HCT116 (cell line): ENCODE data around the gene ZMYND19. TPM values are rescaled to one million over a fixed set of nuclear protein-coding genes. Genes with fewer than 3 reads are reported as not detected.

Experiments used
- ATAC-seq: fragments of 200-7000 bp; cut with Tn5 transposase; 2 replicates; pipeline ENCODE4 v1.9.1; 2020; ENCODE audit warnings: mild to moderate bottlenecking, moderate library complexity
- BruUV-seq: library from RNA; stranded (reverse); fragments of 400-500 nt; replicated peaks from 2 replicates; lab custom pipeline; 2021; lab: Mats Ljungman, UMichigan
- CTCF ChIA-PET: fragments of 300-600 bp; sonication (Branson Sonifier 250); formaldehyde crosslinking; loops from one replicate; lab custom pipeline; 2021; ENCODE audit warnings: antibody characterized with exemption; lab: Charles Lee
- POLR2A ChIA-PET: fragments of 300-600, 350-600 bp; sonication (Branson Sonifier 250); formaldehyde crosslinking; loops from one replicate; lab custom pipeline; 2021; ENCODE audit warnings: antibody characterized with exemption; lab: Charles Lee
- RAD21 ChIA-PET, 2 experiments: fragments of 300-600 bp; sonication (Branson Sonifier 250); formaldehyde crosslinking; loops; one replicate each; lab custom pipeline; 2023; ENCODE audit warnings: low total read pairs in 2 of 2; ENCODE audit not compliant: uncharacterized antibody in 2 of 2, unreplicated experiment in 2 of 2, low non-redundant PET in 1 of 2; lab: Charles Lee
- DNase-seq: peaks from one replicate; pipeline ENCODE4 v3.0.0-alpha.2; 2010; ENCODE audit warnings: low read depth, low spot score
- H2AFZ ChIP-seq: fragments of 200-600 bp; shearing (Covaris generic), sonication (generic); 2 replicates; pipeline ENCODE4 v1.6.1; 2017; ENCODE audit warnings: low read depth, mixed run types, mixed read lengths, antibody characterized with exemption, low read length; ENCODE audit not compliant: poor library complexity, severe bottlenecking
- H3K27ac ChIP-seq: 2 replicates; pipeline ENCODE4 v1.5.1; 2012; ENCODE audit warnings: low read depth, low read length
- H3K27me3 ChIP-seq: fragments of 200-600 bp; sonication (generic); 2 replicates; pipeline ENCODE4 v1.6.1; 2016; ENCODE audit warnings: mixed run types, low read length, mixed read lengths; ENCODE audit not compliant: insufficient read depth
- H3K36me3 ChIP-seq, 2 experiments: fragments of 200-500 bp in 1 of 2; fragments of 200-600 bp in 1 of 2; sonication (Bioruptor generic) in 1 of 2; sonication (generic) in 1 of 2; 2 replicates each; pipeline versions ENCODE4 v1.5.1 to v1.6.1; 2014 to 2016; ENCODE audit warnings: low read length in 2 of 2, inconsistent platforms in 1 of 2, mixed read lengths in 1 of 2, mixed run types in 1 of 2; ENCODE audit not compliant: insufficient read depth in 2 of 2, control insufficient read depth in 1 of 2
- H3K4me1 ChIP-seq, 2 experiments: fragments of 200-600 bp in 1 of 2; sonication (generic) in 1 of 2; 2 replicates each; pipeline versions ENCODE4 v1.5.1 to v1.6.1; 2012 to 2017; ENCODE audit warnings: low read length in 2 of 2, inconsistent platforms in 1 of 2, mild to moderate bottlenecking in 1 of 2, mixed read lengths in 1 of 2, mixed run types in 1 of 2, moderate library complexity in 1 of 2; ENCODE audit not compliant: insufficient read depth in 2 of 2, control insufficient read depth in 1 of 2
- H3K4me2 ChIP-seq: fragments of 200-600 bp; sonication (generic); 2 replicates; pipeline ENCODE4 v1.6.1; 2017; ENCODE audit warnings: mixed run types, low read length, mixed read lengths
- H3K4me3 ChIP-seq, 2 experiments: fragments of 200-600 bp in 1 of 2; sonication (generic) in 1 of 2; replicated peaks in 1 of 2; 2 replicates each; pipeline ENCODE4 v1.5.1; 2011 to 2016; ENCODE audit warnings: low read length in 2 of 2, control low read depth in 1 of 2, low read depth in 1 of 2, mild to moderate bottlenecking in 1 of 2, mixed read lengths in 1 of 2, mixed run types in 1 of 2
- H3K79me2 ChIP-seq: fragments of 200-600 bp; sonication (generic); 2 replicates; pipeline ENCODE4 v1.6.1; 2017; ENCODE audit warnings: mild to moderate bottlenecking, mixed run types, low read length, moderate library complexity, mixed read lengths; ENCODE audit not compliant: insufficient read depth
- H3K9ac ChIP-seq: fragments of 200-600 bp; sonication (generic); 2 replicates; pipeline ENCODE4 v1.6.1; 2016; ENCODE audit warnings: low read length, mixed read lengths
- H3K9me2 ChIP-seq: fragments of 200-600 bp; sonication (generic), shearing (Covaris generic); 2 replicates; pipeline ENCODE4 v1.6.1; 2017; ENCODE audit warnings: mixed run types, mild to moderate bottlenecking, moderate library complexity; ENCODE audit not compliant: insufficient read depth
- H3K9me3 ChIP-seq, 2 experiments: fragments of 200-500 bp in 1 of 2; fragments of 200-600 bp in 1 of 2; sonication (Bioruptor generic) in 1 of 2; sonication (generic) in 1 of 2; 2 replicates each; pipeline ENCODE4 v1.6.1; 2014 to 2017; ENCODE audit warnings: low read length in 2 of 2, mixed read lengths in 2 of 2, inconsistent platforms in 1 of 2, low read depth in 1 of 2, mild to moderate bottlenecking in 1 of 2, mixed run types in 1 of 2, moderate library complexity in 1 of 2; ENCODE audit not compliant: control insufficient read depth in 1 of 2, insufficient read depth in 1 of 2
- H4K20me1 ChIP-seq: fragments of 200-600 bp; sonication (generic), shearing (Covaris generic); 2 replicates; pipeline ENCODE4 v1.6.1; 2017; ENCODE audit warnings: mixed run types, mild to moderate bottlenecking, moderate library complexity; ENCODE audit not compliant: insufficient read depth
- EGR1 ChIP-seq: IDR thresholded peaks from 2 replicates; pipeline ENCODE4 v1.6.1; 2012; ENCODE audit warnings: low read depth
- EZH2 ChIP-seq: fragments of 200-600 bp; sonication (generic); IDR thresholded peaks from 2 replicates; pipeline ENCODE4 v1.6.1; 2017; ENCODE audit warnings: antibody characterized with exemption, mixed run types
- EZH2phosphoT487 ChIP-seq: fragments of 200-600 bp; IDR thresholded peaks from 2 replicates; pipeline ENCODE4 v1.6.1; 2018; ENCODE audit warnings: antibody characterized with exemption, borderline replicate concordance
- POLR2A ChIP-seq: IDR thresholded peaks from 2 replicates; pipeline ENCODE4 v1.7.0; 2011; ENCODE audit warnings: borderline replicate concordance; ENCODE audit not compliant: insufficient read depth, insufficient read length; ENCODE audit errors: extremely low read depth
- RAD21 ChIP-seq: IDR thresholded peaks from 2 replicates; pipeline ENCODE4 v1.6.1; 2012; ENCODE audit warnings: low read depth, mild to moderate bottlenecking
- REST ChIP-seq: IDR thresholded peaks from 2 replicates; pipeline ENCODE4 v1.6.1; 2012; ENCODE audit warnings: low read depth
- SRF ChIP-seq: IDR thresholded peaks from 2 replicates; pipeline ENCODE4 v1.6.1; 2012; ENCODE audit warnings: low read depth
- TCF7L2 ChIP-seq: IDR thresholded peaks from 2 replicates; pipeline ENCODE4 v1.7.0; 2011; ENCODE audit warnings: borderline replicate concordance, inconsistent platforms; ENCODE audit not compliant: insufficient read depth, insufficient read length; ENCODE audit errors: extremely low read depth
- intact Hi-C: fragments of 100-400 bp; cut with micrococcal nuclease; formaldehyde crosslinking; loops from 2 replicates; pipeline ENCODE4 v1.10.0; 2022
- total RNA-seq: library from RNA; stranded (reverse); gene quantifications from one replicate; pipeline ENCODE4 v1.2.1, GENCODE V29; 2021; ENCODE audit not compliant: unreplicated experiment
- TF ChIP-seq, protein P1 (sequence below), 3 experiments: fragments of 200-600 bp in 1 of 3; sonication (generic) in 1 of 3; IDR thresholded peaks in 2 of 3; conservative IDR thresholded peaks in 1 of 3; 2 replicates each; pipeline ENCODE4 v1.5.1; 2012 to 2017; ENCODE audit warnings: low read depth in 2 of 3, low read length in 2 of 3, antibody characterized with exemption in 1 of 3, borderline replicate concordance in 1 of 3, control low read depth in 1 of 3, mild to moderate bottlenecking in 1 of 3, mixed read lengths in 1 of 3, mixed run types in 1 of 3, moderate library complexity in 1 of 3; ENCODE audit not compliant: insufficient read depth in 1 of 3

ZMYND19 gene
- total RNA-seq, 1 experiment from 2014 or later, result 57.4 TPM

DNA sequence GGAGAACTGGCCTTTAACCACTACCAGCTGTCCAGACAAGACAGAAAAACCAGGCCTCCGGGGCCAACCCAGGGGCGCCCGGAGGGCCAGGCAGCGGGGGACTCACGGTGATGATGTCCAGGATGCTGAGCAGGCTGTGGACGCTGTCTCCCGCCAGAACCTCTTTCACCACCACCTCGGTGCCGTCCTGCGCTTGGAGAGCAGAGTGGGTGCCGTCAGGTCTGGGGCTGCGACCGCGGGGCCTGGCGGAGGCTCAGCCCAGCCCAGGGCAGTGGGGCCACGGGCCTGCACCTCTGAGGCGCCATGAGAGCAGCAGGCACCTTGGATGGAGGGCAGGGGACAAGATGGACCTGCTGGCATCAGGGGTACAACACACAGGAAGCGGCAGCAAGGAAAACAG, 49.8 kb downstream of the ZMYND19 start:
- CTCF ChIA-PET, result no interaction called here
- no peaks in the 10 kb centered on the region for H3K79me2 ChIP-seq
- no peaks in the 10 kb centered on the region for H3K9me3 ChIP-seq
- no peak overlapping the region for H2AFZ ChIP-seq
- no peaks in the 10 kb centered on the region for H4K20me1 ChIP-seq
- H3K27me3 ChIP-seq, result no peaks in the 10 kb centered on the region
- H3K27ac ChIP-seq, result no peak overlapping the region; the same call in 1 of the 2 replicates
- no peaks in the 10 kb centered on the region for H3K4me1 ChIP-seq
- DNase-seq, result no peak
- no peaks in the 10 kb centered on the region for H3K36me3 ChIP-seq
- TF ChIP-seq, protein P1, sequence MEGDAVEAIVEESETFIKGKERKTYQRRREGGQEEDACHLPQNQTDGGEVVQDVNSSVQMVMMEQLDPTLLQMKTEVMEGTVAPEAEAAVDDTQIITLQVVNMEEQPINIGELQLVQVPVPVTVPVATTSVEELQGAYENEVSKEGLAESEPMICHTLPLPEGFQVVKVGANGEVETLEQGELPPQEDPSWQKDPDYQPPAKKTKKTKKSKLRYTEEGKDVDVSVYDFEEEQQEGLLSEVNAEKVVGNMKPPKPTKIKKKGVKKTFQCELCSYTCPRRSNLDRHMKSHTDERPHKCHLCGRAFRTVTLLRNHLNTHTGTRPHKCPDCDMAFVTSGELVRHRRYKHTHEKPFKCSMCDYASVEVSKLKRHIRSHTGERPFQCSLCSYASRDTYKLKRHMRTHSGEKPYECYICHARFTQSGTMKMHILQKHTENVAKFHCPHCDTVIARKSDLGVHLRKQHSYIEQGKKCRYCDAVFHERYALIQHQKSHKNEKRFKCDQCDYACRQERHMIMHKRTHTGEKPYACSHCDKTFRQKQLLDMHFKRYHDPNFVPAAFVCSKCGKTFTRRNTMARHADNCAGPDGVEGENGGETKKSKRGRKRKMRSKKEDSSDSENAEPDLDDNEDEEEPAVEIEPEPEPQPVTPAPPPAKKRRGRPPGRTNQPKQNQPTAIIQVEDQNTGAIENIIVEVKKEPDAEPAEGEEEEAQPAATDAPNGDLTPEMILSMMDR (IDR thresholded peaks at IDR 0.05 in 2 of 3, conservative IDR thresholded peaks at IDR 0.05 in 1 of 3; ENCODE audit: borderline replicate concordance in 1 of 3, insufficient read depth in 1 of 3, low read depth in 2 of 3, low read length in 2 of 3), result no peak
- no peak for TF ChIP-seq RAD21
- no peak for TF ChIP-seq POLR2A
- no peak for TF ChIP-seq EZH2
- TF ChIP-seq REST, result no peak
- TF ChIP-seq SRF, result no peak
- no peak for TF ChIP-seq EZH2phosphoT487
- no peak for TF ChIP-seq TCF7L2
- no peak for TF ChIP-seq EGR1
- TF ChIP-seq, all 23 proteins: peak for 0
- RAD21 ChIA-PET, result no interaction called here
- Histone ChIP-seq H3K4me3 (no peak overlapping the region), H3K4me2 (no peak overlapping the region), H3K9ac (no peak overlapping the region), H3K9me2 (no peaks in the 10 kb centered on the region)
- no peak for ATAC-seq
- no TSS peak for BruUV-seq
- POLR2A ChIA-PET, result no interaction called here
- intact Hi-C loops, result no loop called here
